ENCODE measurements around the gene CATSPERD. TPM values are rescaled to one million over a fixed set of nuclear protein-coding genes. Genes with fewer than 3 reads are reported as not detected.

Gene CATSPERD
- total RNA-seq, 2 donors from 2014 or later: 0.41 TPM; not detected in 1

DNA sequence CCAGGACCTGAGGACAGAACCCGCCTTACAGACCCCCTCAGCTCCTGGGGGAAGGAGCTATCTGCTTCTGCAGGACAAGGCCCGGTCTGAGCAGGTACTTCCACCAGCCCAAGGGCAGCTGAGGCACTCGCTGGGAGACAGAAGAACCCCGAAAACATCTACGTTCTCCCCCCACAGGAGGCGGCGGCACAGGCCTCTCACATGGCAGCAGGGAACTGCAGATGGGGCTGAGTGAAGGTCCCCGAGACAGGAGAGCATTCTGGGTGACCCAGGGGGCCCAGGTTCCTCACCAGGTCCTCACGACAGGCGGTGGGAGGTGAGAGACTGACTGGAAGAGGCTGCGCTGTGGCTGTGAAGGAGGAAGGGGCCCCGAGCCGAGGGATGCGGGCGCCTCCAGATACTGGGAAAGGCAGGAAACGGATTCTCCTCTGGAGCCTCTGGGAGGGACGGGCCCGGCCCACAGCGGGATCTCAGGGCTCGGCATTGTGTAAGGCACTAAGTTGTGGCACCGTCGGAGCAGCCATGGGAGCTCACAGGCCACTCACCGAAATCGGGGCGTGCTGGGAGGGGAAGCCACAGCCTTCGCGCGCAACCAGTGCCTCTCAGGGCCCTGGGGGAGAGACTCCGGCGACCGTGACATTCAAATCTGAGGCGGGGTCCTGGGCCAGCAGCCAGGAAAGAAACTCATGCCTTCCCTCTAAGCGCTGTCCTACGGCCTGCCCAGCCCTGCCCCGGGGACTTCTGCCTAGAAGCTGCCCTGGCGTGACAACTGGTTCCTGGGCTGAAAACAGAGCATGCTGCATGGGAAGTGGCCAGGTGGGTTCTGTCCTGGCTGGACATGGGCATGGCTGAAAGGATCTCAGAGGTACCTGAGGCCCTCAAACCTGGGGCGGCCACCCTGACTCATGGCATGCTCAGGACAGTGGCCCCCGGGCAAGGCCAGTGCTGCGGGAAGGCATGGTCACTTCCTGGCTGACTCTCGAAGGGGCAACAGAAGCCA lies 16.3 kb upstream of the CATSPERD start:
- no peaks in the 10 kb centered on the region for H3K9me3 ChIP-seq
- no peaks in the 10 kb centered on the region for H3K4me1 ChIP-seq (ENCODE audit: control insufficient read depth in 1 of 2, low read depth in 2 of 2)
- TF ChIP-seq, protein P1, sequence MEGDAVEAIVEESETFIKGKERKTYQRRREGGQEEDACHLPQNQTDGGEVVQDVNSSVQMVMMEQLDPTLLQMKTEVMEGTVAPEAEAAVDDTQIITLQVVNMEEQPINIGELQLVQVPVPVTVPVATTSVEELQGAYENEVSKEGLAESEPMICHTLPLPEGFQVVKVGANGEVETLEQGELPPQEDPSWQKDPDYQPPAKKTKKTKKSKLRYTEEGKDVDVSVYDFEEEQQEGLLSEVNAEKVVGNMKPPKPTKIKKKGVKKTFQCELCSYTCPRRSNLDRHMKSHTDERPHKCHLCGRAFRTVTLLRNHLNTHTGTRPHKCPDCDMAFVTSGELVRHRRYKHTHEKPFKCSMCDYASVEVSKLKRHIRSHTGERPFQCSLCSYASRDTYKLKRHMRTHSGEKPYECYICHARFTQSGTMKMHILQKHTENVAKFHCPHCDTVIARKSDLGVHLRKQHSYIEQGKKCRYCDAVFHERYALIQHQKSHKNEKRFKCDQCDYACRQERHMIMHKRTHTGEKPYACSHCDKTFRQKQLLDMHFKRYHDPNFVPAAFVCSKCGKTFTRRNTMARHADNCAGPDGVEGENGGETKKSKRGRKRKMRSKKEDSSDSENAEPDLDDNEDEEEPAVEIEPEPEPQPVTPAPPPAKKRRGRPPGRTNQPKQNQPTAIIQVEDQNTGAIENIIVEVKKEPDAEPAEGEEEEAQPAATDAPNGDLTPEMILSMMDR (IDR thresholded peaks at IDR 0.05): no peak
- peaks cover 40% of the 10 kb centered on the region for H3K36me3 ChIP-seq
- H3K27me3 ChIP-seq (replicated peaks; ENCODE audit: insufficient read depth): no peaks in the 10 kb centered on the region
- no peak overlapping the region for H3K4me3 ChIP-seq
- DNase-seq (ENCODE audit: low spot score) (no peak), ATAC-seq (ENCODE audit: insufficient number of reproducible peaks, low FRiP score, low read depth) (no peak)
- H3K27ac ChIP-seq: no peak overlapping the region

DNA sequence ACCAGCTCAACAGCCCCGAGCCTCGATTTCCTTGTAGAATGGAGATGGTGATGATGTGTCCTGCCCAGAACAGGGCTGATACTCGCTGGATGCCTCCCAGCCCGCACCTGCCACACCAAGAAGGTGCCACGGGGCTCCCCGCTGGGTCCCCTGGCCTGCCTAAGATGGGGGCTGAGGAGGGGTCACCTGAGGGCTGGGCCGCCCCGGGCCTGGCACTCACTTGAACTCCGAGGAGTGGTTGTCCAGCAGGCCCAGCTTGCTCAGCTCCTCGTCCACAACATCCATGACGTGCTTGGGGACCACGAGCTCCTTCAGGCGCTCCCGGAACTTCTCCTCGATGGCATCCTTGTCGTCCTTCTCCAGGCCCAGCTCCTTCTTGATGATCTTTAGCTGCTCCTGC lies 14.9 kb upstream of the CATSPERD start:
- Histone ChIP-seq H3K9me3 (no peaks in the 10 kb centered on the region), H3K36me3 (peaks cover 41% of the 10 kb centered on the region), H3K27me3 (replicated peaks; ENCODE audit: insufficient read depth) (no peaks in the 10 kb centered on the region), H3K4me1 (ENCODE audit: control insufficient read depth in 1 of 2, low read depth in 2 of 2) (no peaks in the 10 kb centered on the region), H3K27ac (no peak overlapping the region), H3K4me3 (no peak overlapping the region)
- no peak for DNase-seq (ENCODE audit: low spot score)
- no peak for ATAC-seq (ENCODE audit: insufficient number of reproducible peaks, low FRiP score, low read depth)
- TF ChIP-seq, protein P1 (IDR thresholded peaks at IDR 0.05): no peak

DNA sequence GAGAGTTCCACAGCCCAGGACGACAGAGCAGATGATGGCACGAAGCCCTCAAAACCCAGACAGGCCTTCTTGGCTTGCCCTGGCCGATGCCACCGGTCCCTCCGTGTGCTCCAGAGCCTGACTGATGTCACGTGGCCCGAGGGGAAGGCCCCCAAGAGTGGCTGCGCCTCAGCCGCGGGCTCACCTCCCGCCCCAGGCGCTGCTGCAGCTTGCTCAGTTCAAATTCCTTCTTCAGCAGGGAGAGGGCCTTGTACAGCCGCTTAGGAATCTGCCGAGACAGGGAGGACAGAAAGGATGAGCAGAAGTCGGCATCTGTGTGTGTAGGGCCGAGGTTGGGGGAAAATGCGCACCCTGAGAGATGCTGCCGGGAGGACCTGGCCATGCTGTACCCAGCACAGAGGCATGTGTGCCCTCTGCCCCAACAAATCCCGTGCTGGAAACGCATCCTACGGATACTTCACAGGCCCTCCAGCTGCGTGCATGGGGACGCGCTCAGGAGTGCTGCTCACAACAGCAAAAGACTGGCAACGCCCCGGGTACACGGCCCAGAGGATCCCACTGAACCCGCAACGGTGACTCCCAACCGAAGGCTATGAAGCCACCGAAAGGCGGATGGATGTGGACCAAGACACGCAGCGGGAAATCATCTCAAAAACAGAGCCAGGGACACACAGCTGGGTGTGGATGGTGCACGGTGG lies 13.4 kb upstream of the CATSPERD start:
- Histone ChIP-seq H3K36me3 (peaks cover 55% of the 10 kb centered on the region), H3K4me3 (no peak overlapping the region), H3K4me1 (ENCODE audit: control insufficient read depth in 1 of 2, low read depth in 2 of 2) (no peaks in the 10 kb centered on the region), H3K27me3 (replicated peaks; ENCODE audit: insufficient read depth) (no peaks in the 10 kb centered on the region), H3K9me3 (no peaks in the 10 kb centered on the region), H3K27ac (no peak overlapping the region)
- no peak for ATAC-seq (ENCODE audit: insufficient number of reproducible peaks, low FRiP score, low read depth)
- DNase-seq (ENCODE audit: low spot score): no peak
- TF ChIP-seq, protein P1 (IDR thresholded peaks at IDR 0.05): no peak

DNA sequence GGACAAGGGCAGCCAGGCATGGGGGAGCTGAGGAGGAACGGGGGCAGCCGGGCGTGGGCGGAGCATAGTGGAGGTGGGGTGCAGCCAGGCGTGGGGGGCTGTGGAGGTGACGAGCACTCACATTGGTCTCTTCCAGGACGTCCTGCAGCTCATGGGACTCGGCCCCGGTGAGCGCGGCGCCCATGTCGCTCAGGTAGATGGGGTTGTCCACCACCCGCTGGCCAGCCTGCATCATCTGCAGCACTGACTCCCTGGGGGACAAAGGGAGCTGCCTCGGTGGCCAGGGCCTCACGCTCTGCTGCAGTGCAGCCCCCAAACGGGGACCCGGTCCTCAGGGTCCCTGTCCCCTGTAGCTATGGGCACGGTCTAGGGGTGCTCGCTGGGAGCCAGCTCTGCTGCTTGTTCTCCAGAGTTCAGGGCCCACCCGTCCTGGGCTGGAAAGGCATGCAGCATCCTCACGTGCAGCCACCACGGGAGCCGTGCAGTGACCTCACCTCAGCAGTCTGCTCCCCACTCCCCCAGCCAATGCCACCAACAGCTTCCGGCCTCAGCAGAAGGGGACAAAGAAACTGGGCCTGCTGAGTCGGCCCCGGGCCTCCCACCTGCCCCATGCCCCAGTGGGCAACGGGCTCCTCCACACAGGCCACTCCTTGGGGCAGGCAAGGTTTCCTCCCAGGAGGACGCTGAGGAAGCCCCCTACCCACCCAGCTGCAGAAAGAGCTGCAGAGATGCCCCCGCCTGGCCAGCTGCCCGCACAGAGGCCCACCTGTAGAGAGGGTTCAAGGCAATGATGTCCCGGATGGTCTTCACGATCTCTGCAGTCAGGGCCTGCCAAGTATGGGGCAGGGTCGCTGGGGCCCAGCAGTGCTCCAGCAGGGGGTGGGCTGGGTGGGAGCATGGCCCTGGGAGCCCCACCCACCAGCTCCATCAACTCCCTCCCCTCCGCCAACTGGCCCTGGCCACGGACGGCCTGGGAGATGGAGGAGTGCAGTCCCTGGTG lies 12.6 kb upstream of the CATSPERD start:
- Histone ChIP-seq H3K36me3 (peaks cover 62% of the 10 kb centered on the region), H3K4me1 (ENCODE audit: control insufficient read depth in 1 of 2, low read depth in 2 of 2) (no peaks in the 10 kb centered on the region), H3K27me3 (replicated peaks; ENCODE audit: insufficient read depth) (no peaks in the 10 kb centered on the region), H3K4me3 (no peak overlapping the region), H3K27ac (no peak overlapping the region), H3K9me3 (no peaks in the 10 kb centered on the region)
- no peak for DNase-seq (ENCODE audit: low spot score)
- TF ChIP-seq, protein P1 (IDR thresholded peaks at IDR 0.05): no peak
- ATAC-seq (ENCODE audit: insufficient number of reproducible peaks, low FRiP score, low read depth): no peak

Data from thoracic aorta (tissue), 2 donors.